WTC11 (cell line): ENCODE measurements around the gene LCLAT1.

Experiments used
- CTCF ChIP-seq: fragments of 200-600 bp; IDR thresholded peaks from 2 replicates; pipeline ENCODE4 v1.8.0; 2022; ENCODE audit warnings: antibody characterized with exemption
- E2F1 ChIP-seq: sonication (generic); formaldehyde crosslinking; IDR thresholded peaks from 2 replicates; pipeline ENCODE4 v1.8.0; 2022; ENCODE audit warnings: mild to moderate bottlenecking, missing genetic modification reagents
- ESRRA ChIP-seq: sonication (generic); formaldehyde crosslinking; IDR thresholded peaks from 2 replicates; pipeline ENCODE4 v1.8.1; 2022; ENCODE audit warnings: mild to moderate bottlenecking, missing genetic modification reagents, borderline replicate concordance
- ETV6 ChIP-seq: sonication (generic); formaldehyde crosslinking; IDR thresholded peaks from 2 replicates; pipeline ENCODE4 v1.8.1; 2022; ENCODE audit warnings: mild to moderate bottlenecking, missing genetic modification reagents
- ZNF423 ChIP-seq: fragments of 250-450 bp; sonication (Bioruptor Pico); IDR thresholded peaks from 2 replicates; pipeline ENCODE4 v2.1.2; 2022; ENCODE audit warnings: mild to moderate bottlenecking, moderate library complexity

- TF ChIP-seq CTCF (no peak), ETV6 (CRISPR knock-in tag) (no peak), E2F1 (CRISPR knock-in tag) (no peak), ESRRA (no peak), ZNF423 (no peak)
These were observed 135.5 kb downstream of the LCLAT1 start for GRCh38 chr2:30582521-30582920.
